GM23338 (cell line): ENCODE measurements around the gene NAA10.

Experiments used
- CREB1 ChIP-seq: fragments of 250-450 bp; sonication (Bioruptor Pico); IDR thresholded peaks from 2 replicates; pipeline ENCODE4 v1.5.0; 2020; ENCODE audit warnings: low read depth, mild to moderate bottlenecking, moderate library complexity
- EZH2 ChIP-seq: fragments of 200-600 bp; sonication (generic); IDR thresholded peaks from one replicate; pipeline ENCODE4 v1.8.0; 2017; ENCODE audit warnings: antibody characterized with exemption, mild to moderate bottlenecking, low read depth; ENCODE audit not compliant: unreplicated experiment
- EZH2phosphoT487 ChIP-seq: fragments of 200-600 bp; sonication (generic); IDR thresholded peaks from one replicate; pipeline ENCODE4 v1.8.1; 2018; ENCODE audit warnings: antibody characterized with exemption; ENCODE audit not compliant: unreplicated experiment
- JUNB ChIP-seq: IDR thresholded peaks from one replicate; pipeline ENCODE4 v1.6.1; 2016; ENCODE audit warnings: antibody characterized with exemption; ENCODE audit not compliant: unreplicated experiment
- NANOG ChIP-seq: IDR thresholded peaks from 2 replicates; pipeline ENCODE4 v1.6.1; 2016; ENCODE audit warnings: antibody characterized with exemption, borderline replicate concordance
- POLR2AphosphoS5 ChIP-seq: IDR thresholded peaks from 2 replicates; pipeline ENCODE4 v1.6.1; 2016; ENCODE audit warnings: antibody characterized with exemption, low read depth
- STAT1 ChIP-seq: IDR thresholded peaks from one replicate; pipeline ENCODE4 v1.6.1; 2016; ENCODE audit warnings: antibody characterized with exemption; ENCODE audit not compliant: unreplicated experiment
- ZNF114 ChIP-seq: fragments of 250-450 bp; sonication (Bioruptor Pico); IDR thresholded peaks from 2 replicates; pipeline ENCODE4 v1.5.0; 2020; ENCODE audit warnings: mild to moderate bottlenecking, moderate library complexity
- ZNF331 ChIP-seq: fragments of 250-450 bp; sonication (Bioruptor Pico); IDR thresholded peaks from 2 replicates; pipeline ENCODE4 v1.5.0; 2020; ENCODE audit warnings: low read depth, mild to moderate bottlenecking, moderate library complexity
- TF ChIP-seq, protein P1 (sequence below), 2 experiments: fragments of 200-600 bp in 1 of 2; sonication (generic) in 1 of 2; conservative IDR thresholded peaks; 2 replicates each; pipeline versions ENCODE4 v1.5.1 to v1.6.1; 2016 to 2017; ENCODE audit warnings: antibody characterized with exemption in 2 of 2, low read depth in 2 of 2, mild to moderate bottlenecking in 2 of 2, moderate library complexity in 1 of 2
- TF ChIP-seq, protein P2 (sequence below): IDR thresholded peaks from one replicate; pipeline ENCODE4 v1.6.1; 2018; ENCODE audit warnings: antibody characterized with exemption; ENCODE audit not compliant: unreplicated experiment

DNA sequence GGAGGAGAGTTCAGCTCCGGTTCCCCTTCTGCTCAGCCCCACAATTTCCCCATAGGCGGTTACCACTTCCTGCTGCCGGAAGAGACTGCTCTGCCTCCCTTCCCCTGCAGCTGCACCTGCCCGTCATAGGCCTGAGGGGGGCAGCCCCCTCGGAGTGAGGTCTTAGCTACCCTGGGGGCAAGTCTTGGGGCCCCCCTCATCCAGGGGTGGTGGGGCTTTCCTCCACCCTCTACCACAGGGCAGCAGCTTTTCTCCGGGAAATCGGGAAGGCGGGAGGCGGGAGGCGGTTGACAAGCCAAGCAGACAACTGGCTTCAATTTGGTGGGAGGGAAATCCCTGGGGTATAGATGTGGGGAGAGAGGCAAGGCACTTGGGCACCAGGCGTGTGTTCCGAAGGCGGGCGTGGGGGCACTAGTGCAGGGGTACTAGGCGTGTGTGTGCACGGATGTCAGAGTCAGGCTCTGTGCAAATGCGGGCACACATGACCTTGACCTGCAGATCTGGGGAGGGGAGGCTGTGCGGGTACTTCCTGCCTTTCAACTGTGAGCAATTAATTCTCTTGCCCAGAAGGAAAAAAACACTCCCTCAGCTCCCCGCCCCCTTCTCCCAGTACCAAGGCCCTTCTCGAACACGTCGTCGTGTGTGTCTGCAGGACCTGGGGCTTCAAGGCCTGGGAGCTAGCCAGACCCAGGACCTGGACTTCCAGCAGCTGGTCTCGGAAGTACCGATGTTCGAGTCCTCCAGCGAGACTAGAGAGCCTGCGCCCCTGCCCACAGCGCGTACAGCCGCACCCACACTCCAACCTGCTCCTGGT, 7.8 kb downstream of the NAA10 start:
- TF ChIP-seq, protein P1, sequence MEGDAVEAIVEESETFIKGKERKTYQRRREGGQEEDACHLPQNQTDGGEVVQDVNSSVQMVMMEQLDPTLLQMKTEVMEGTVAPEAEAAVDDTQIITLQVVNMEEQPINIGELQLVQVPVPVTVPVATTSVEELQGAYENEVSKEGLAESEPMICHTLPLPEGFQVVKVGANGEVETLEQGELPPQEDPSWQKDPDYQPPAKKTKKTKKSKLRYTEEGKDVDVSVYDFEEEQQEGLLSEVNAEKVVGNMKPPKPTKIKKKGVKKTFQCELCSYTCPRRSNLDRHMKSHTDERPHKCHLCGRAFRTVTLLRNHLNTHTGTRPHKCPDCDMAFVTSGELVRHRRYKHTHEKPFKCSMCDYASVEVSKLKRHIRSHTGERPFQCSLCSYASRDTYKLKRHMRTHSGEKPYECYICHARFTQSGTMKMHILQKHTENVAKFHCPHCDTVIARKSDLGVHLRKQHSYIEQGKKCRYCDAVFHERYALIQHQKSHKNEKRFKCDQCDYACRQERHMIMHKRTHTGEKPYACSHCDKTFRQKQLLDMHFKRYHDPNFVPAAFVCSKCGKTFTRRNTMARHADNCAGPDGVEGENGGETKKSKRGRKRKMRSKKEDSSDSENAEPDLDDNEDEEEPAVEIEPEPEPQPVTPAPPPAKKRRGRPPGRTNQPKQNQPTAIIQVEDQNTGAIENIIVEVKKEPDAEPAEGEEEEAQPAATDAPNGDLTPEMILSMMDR (conservative IDR thresholded peaks at IDR 0.05; ENCODE audit: low read depth in 2 of 2): no peak
- TF ChIP-seq EZH2phosphoT487: no peak
- TF ChIP-seq POLR2AphosphoS5: no peak
- TF ChIP-seq EZH2: no peak
- TF ChIP-seq, protein P2, sequence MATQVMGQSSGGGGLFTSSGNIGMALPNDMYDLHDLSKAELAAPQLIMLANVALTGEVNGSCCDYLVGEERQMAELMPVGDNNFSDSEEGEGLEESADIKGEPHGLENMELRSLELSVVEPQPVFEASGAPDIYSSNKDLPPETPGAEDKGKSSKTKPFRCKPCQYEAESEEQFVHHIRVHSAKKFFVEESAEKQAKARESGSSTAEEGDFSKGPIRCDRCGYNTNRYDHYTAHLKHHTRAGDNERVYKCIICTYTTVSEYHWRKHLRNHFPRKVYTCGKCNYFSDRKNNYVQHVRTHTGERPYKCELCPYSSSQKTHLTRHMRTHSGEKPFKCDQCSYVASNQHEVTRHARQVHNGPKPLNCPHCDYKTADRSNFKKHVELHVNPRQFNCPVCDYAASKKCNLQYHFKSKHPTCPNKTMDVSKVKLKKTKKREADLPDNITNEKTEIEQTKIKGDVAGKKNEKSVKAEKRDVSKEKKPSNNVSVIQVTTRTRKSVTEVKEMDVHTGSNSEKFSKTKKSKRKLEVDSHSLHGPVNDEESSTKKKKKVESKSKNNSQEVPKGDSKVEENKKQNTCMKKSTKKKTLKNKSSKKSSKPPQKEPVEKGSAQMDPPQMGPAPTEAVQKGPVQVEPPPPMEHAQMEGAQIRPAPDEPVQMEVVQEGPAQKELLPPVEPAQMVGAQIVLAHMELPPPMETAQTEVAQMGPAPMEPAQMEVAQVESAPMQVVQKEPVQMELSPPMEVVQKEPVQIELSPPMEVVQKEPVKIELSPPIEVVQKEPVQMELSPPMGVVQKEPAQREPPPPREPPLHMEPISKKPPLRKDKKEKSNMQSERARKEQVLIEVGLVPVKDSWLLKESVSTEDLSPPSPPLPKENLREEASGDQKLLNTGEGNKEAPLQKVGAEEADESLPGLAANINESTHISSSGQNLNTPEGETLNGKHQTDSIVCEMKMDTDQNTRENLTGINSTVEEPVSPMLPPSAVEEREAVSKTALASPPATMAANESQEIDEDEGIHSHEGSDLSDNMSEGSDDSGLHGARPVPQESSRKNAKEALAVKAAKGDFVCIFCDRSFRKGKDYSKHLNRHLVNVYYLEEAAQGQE: no peak
- TF ChIP-seq JUNB: no peak
- no peak for TF ChIP-seq ZNF331
- no peak for TF ChIP-seq STAT1
- TF ChIP-seq NANOG: no peak
- TF ChIP-seq CREB1 (CRISPR knock-in tag): no peak
- TF ChIP-seq ZNF114: no peak
